GM20000 (cell line): Measurements from ENCODE around the gene RPLP2.
A peak's percentile ranks its signal among the peaks of the same experiment; 100 is the strongest.

ENCODE experiments used
- DNase-seq: peaks from one replicate; pipeline ENCODE4 v3.0.0; 2012; ENCODE audit warnings: low spot score
- TF ChIP-seq, protein P1 (sequence below): IDR thresholded peaks from 2 replicates; pipeline ENCODE4 v1.5.1; 2012; ENCODE audit warnings: mild to moderate bottlenecking, control low read depth; ENCODE audit errors: extremely low read depth, missing control alignments

RPLP2 gene

GRCh38 chr11:789943-790342 is 19.8 kb upstream of the RPLP2 start, which contains the start of gene CEND1:
TSS of gene CEND1 (minus strand) at chr11:790090. CDS start at chr11:788576, 1,514 bp downstream.
- peak; percentile 87 for DNase-seq

DNA sequence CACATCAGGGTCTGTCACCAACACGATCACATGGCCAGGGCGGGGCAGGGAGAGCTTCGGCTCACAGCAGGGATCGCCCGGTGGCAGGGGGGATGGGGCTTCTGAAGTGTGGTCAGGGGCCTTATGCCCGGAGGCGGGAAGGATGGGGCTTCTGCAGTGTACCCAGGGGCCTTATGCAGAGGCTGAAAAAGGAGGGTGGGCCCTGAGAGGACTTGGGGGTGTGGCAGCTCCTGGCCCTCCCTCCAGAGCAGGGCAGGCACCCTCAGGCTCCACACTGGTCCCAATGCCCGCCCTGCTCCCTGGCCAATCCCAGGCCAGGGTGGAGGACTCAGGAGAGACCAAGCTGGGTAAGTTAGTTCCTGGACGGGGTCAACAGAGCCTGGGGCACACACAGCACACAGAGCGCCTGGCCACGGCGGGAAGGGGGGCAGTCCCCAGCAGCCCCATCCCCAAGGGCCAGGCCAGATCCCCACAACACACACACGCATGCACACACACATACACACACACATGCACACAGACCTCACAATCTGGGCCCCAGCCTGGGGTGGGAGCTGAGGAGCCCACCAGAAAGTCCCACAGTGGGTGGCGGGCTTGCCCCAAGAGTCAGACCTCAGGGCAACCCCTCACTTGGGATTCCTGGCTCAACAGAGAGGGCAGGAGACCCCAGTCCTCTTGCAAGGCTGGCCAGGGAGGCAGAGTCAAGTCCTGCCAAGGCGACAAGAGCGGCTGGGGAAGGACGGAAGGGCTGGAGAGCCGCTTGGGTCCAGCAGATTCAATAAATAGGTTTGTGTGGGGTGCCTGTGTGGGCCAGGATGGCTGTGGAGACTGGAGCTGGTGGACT is 18.8 kb upstream of the RPLP2 start:
- no peak for DNase-seq
- TF ChIP-seq, protein P1, sequence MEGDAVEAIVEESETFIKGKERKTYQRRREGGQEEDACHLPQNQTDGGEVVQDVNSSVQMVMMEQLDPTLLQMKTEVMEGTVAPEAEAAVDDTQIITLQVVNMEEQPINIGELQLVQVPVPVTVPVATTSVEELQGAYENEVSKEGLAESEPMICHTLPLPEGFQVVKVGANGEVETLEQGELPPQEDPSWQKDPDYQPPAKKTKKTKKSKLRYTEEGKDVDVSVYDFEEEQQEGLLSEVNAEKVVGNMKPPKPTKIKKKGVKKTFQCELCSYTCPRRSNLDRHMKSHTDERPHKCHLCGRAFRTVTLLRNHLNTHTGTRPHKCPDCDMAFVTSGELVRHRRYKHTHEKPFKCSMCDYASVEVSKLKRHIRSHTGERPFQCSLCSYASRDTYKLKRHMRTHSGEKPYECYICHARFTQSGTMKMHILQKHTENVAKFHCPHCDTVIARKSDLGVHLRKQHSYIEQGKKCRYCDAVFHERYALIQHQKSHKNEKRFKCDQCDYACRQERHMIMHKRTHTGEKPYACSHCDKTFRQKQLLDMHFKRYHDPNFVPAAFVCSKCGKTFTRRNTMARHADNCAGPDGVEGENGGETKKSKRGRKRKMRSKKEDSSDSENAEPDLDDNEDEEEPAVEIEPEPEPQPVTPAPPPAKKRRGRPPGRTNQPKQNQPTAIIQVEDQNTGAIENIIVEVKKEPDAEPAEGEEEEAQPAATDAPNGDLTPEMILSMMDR, result no peak

More at GRCh38 chr11:789943-790342, 19.8 kb upstream of the RPLP2 start, which contains the start of gene CEND1:
- TF ChIP-seq, protein P1, result no peak

DNA sequence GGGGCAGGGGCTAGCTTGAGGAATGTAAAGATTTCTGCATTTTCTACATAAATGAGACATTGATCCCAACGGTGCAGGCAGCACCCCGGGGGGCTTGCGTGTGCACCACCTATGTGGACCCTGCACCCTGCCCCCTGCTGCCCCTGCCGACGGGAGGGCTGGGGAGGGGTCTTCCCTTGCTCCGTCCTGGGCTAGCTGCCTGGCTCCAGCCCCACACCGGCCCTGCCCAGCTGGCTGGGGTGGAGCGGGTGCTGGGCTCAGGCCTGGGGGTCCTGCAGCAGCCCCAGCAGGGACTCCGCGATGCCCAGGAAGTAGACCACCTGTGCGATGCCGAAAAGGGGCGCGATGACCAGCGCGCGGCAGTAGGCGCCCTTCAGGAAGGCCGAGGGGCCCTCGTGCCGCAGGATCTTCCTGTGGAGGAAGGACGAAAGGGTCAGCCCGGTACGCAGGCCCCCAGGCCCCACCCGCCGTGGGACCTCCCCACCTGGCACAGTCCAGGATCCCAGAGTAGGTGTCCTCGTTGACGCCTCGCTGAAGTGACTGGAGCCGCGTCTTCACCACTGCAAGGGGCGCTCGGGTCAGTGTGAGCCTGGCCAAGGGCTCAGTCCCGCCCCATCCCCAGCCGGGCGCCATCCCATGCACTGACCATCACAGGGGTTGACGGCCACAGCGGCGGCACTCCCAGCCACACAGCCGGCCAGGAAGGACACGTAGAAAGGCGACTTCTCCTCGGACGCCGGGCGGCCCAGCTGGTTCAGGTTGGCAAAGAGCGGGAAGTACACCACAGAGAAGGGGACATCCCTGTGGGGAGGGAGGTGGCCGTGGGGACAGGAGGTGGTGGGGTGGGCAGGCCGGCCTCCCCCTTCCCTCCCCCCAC is 17.9 kb upstream of the RPLP2 start:
- TF ChIP-seq, protein P1, result no peak
- DNase-seq, result no peak

GRCh38 chr11:792535-792821 is 17.3 kb upstream of the RPLP2 start:
- DNase-seq, result no peak
- TF ChIP-seq, protein P1, result no peak

- TF ChIP-seq, protein P1, result no peak
- no peak for DNase-seq
Observed at GRCh38 chr11:792873-793272, 16.9 kb upstream of the RPLP2 start.

DNA sequence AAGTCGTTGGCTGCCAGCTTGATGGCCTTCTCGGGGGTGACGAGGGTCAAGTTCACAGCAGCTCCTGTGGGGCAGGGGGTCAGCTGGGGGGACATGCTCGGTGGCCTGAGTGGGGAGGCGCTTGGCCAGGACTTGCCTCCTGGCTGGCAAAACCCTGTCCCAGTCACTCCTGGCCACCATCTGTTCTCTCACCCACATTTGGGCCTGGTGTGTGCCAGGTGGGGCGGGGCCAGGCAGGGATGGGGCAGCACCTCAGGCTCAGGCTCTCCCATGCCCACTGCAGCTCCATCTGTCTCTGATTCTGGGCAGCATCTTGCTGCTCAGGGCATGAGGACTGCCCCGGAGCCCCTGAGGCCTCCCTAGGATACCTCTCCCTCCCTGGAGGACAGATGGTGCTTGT is 16.2 kb upstream of the RPLP2 start:
- no peak for DNase-seq
- TF ChIP-seq, protein P1, result no peak

GRCh38 chr11:794013-794765 is 15.6 kb upstream of the RPLP2 start:
- no peak for DNase-seq
- TF ChIP-seq, protein P1, result no peak
